Epithelial cell of esophagus (primary cell): ENCODE data around the gene GLIS1.

Source experiments
- DNase-seq: peaks from one replicate; pipeline ENCODE4 v3.0.0; 2010; ENCODE audit warnings: low read depth
- H3K4me3 ChIP-seq: 2 replicates; pipeline ENCODE4 v1.5.1; 2011; ENCODE audit warnings: mild to moderate bottlenecking, low read length, control low read depth
- TF ChIP-seq, protein P1 (sequence below): IDR thresholded peaks from 2 replicates; pipeline ENCODE4 v1.5.1; 2011; ENCODE audit warnings: low read depth, mild to moderate bottlenecking, low read length, control low read depth, inconsistent platforms; ENCODE audit not compliant: insufficient read depth; ENCODE audit errors: missing control alignments

Gene GLIS1

DNA sequence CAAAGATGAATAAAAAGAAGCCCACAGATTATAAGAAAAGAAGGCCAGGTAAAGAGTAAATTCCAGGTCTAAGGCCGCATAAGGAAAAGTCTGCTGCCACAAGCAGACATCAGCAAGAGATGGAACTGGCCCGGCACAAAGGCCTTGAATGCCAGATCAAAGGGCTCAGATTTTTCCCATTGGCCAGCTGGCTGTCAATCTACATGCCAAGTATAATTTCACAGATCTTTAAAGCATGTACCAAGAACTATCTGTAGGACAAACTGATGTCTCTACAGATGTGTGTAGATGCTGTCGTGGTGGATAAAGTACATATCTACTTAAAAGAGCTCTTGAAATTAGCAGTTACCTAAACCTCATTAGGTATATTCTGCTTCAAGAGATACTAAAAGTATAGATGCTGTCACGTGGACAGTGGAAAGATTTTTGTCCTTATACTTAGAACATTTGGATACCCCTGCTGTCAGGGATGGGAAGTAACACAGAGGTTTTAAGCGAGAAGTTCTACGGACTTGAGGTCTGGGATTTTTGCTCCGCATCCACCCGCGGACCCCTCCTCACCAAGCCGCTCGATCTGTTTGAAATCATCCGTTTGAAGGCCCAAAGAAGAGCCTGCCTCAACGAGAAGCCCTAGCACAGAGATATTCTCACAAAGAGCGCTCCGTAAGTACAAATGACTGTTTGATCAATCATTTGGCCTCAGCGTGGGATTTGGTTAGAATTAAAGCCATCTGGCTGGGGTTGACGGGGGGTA is 10.1 kb downstream of the GLIS1 start:
- TF ChIP-seq, protein P1, sequence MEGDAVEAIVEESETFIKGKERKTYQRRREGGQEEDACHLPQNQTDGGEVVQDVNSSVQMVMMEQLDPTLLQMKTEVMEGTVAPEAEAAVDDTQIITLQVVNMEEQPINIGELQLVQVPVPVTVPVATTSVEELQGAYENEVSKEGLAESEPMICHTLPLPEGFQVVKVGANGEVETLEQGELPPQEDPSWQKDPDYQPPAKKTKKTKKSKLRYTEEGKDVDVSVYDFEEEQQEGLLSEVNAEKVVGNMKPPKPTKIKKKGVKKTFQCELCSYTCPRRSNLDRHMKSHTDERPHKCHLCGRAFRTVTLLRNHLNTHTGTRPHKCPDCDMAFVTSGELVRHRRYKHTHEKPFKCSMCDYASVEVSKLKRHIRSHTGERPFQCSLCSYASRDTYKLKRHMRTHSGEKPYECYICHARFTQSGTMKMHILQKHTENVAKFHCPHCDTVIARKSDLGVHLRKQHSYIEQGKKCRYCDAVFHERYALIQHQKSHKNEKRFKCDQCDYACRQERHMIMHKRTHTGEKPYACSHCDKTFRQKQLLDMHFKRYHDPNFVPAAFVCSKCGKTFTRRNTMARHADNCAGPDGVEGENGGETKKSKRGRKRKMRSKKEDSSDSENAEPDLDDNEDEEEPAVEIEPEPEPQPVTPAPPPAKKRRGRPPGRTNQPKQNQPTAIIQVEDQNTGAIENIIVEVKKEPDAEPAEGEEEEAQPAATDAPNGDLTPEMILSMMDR: no peak
- no peak overlapping the region for H3K4me3 ChIP-seq
- DNase-seq: no peak

DNA sequence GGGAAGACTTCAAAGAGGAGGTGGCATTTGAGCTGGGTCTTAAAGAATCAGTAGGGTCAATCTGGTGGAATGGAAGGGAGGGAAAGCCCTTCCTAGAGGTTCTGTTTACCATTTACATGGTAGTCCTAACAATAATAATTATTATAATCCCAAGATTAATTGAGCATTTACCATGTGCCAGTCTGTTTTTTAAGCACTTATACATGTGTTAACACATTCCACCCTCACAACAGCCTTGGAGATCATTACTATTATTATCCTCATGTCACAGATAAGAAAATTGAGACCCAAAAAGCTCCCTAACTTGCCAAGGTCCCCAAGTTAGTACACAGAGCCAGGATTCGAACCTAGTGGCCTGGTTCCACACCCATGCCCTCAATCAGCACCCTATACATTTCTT is 10.8 kb downstream of the GLIS1 start:
- no peak for DNase-seq
- H3K4me3 ChIP-seq: no peak overlapping the region
- TF ChIP-seq, protein P1: no peak

DNA sequence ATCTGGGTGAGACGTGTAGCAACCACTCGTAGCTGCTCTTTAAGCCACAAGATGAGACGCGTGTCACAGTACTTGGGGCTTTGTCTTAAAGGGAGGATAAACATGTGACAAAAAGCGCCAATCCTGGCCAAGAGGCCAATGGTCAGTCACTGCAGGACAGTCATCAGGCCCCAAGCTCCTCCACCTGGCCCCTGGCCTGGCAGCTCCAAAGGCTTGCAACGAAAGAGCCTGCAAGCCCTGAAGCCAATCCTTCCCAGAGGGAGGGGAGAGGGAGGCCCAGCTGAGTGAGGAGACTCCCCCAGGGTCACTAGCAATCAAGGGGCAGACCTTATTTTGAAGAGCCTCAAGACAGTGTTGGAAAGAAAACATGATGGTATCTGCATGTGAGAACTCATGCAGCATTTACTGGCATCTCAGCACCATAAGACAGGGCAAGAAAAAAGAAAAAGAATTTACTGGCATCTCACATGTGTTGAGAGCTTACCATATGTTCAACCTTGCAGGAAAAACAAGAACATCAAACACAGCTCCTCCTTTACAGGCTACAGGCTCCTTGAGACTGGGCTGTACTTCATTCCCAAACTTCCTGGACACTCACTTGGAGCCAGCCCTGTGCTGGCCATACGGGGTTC is 11.4 kb downstream of the GLIS1 start:
- TF ChIP-seq, protein P1: no peak
- DNase-seq: no peak
- no peak overlapping the region for H3K4me3 ChIP-seq

DNA sequence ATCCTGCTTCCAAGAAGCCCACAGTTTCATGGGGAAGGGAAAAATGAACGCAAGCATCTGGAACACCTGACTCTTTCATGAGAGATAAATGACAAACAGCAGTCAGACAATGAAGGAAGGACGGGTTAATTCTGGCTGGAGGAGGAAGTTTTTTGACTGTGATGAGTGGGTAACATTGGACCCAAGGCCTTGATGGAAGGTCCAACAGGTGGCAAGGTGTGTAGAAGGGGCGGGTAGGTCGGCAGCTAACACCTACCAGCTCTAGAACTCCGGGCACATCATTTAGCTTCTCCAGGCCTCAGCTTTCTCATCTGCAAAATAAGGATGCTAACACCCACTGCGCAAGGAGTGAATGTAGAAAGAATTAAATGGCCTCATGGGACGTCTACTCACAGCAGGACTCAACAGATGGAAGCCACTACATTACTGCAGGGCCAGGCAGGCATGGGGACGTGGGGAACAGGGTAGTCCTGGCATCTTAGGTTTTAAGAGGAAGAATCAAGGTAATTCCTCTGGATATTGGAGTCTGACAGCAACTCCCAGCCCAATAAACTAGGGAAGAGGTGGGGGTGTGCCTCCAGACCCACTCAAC is 12.9 kb downstream of the GLIS1 start:
- DNase-seq: no peak
- TF ChIP-seq, protein P1: no peak
- no peak overlapping the region for H3K4me3 ChIP-seq

DNA sequence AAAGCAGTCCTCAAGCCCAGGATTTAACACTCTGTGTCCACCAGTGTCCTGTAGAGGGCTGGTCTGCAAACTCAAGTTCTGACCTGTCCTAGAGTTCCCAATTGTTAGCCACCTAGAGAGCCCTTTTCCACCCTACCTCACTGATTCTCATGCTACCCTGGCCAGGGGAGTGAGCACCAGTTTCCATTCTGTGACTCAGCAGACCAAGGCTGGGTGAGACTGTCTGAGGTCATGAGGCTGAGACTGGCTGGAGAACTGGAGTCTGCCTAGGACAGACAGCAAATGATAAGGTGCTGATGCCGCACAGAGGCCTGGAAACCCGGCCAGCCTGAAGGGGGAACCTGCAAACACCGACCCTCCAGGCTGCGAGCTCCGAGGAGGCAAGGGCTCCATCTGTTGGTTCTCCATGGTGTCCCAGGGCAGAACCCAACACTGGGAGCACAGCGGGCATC is 13.7 kb downstream of the GLIS1 start:
- no peak for DNase-seq
- no peak overlapping the region for H3K4me3 ChIP-seq

DNA sequence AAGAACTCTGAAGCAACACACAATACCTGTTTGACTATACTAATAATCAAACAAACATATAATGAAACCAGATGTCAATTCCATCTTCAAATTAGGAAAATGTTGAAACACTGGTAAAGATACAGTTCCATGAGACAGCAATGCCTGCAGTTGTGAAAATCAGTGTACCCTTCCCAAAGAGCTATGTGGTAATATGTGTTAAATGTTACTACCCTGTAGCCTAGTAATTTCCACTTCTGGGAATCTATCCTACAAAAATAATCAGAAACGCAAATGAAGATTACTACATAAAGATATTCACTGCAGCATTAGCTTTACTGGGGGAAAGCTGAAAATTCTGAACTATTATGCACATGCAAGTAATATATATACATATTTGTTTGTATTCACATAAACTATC is 16.9 kb downstream of the GLIS1 start:
- DNase-seq: no peak
- TF ChIP-seq, protein P1: no peak
- no peak overlapping the region for H3K4me3 ChIP-seq

More for the DNA sequence above, 13.7 kb downstream of the GLIS1 start:
- TF ChIP-seq, protein P1: no peak
